Measurements from ENCODE around the gene TOPBP1.

- TF ChIP-seq POLR2AphosphoS5 (IDR thresholded peaks at IDR 0.05; ENCODE audit: low read depth, low read length) (no peak), POLR2A (IDR thresholded peaks at IDR 0.05; ENCODE audit: low read depth, low read length) (no peak), TAF1 (IDR thresholded peaks at IDR 0.05; ENCODE audit: borderline replicate concordance, low read depth, low read length) (no peak)
Measured at GRCh38 chr3:133695560-133696171, 33.9 kb upstream of the TOPBP1 start.
